Measurements from ENCODE around the gene FMR1NB. TPM values are rescaled to one million over a fixed set of nuclear protein-coding genes. Genes with fewer than 3 reads are reported as not detected.

The FMR1NB gene
- total and polyA plus RNA-seq, 2 of the 8 experiments (the other 6 are each of a cell fraction or from before 2014, with no cell fraction given): not detected

DNA sequence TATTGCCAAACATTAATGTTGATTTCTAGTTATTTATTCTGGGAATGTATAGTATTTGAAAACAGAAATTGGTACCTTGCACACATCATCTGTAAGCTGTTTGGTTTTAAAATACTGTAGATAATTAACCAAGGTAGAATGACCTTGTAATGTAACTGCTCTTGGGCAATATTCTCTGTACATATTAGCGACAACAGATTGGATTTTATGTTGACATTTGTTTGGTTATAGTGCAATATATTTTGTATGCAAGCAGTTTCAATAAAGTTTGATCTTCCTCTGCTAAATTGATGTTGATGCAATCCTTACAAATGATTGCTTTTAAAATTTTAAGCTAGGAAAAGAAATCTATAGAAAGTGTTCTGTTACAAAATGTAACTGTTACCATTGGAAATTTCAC is 30.8 kb upstream of the FMR1NB start:
- POLR2A ChIA-PET (ENCODE audit: partially characterized antibody): no interaction called here

More for the DNA sequence above, 30.8 kb upstream of the FMR1NB start:
- Histone ChIP-seq H3K4me3 (ENCODE audit: extremely low read depth in 1 of 4, insufficient read depth in 2 of 4, low read depth in 3 of 4, low read length in 4 of 4) (no peak overlapping the region), H2BK120ac (replicated peaks; ENCODE audit: low read depth, low read length) (no peak overlapping the region), H2BK15ac (ENCODE audit: low read length) (no peak overlapping the region), H3K27ac (ENCODE audit: low read depth, low read length) (no peak overlapping the region), H3K79me1 (ENCODE audit: low read depth, low read length) (no peaks in the 10 kb centered on the region), H3K18ac (ENCODE audit: extremely low read depth, low read length) (no peak overlapping the region), H3K27me3 (replicated peaks in 1 of 4; ENCODE audit: control insufficient read depth in 3 of 4, extremely low read depth in 1 of 4, insufficient read depth in 3 of 4, low read length in 3 of 4) (no peaks in the 10 kb centered on the region), H3K23ac (ENCODE audit: insufficient read length) (no peak overlapping the region), H4K20me1 (replicated peaks in 1 of 2; ENCODE audit: control insufficient read depth in 1 of 2, insufficient read depth in 2 of 2, low read length in 2 of 2) (no peaks in the 10 kb centered on the region), H3K23me2 (ENCODE audit: low read depth, low read length) (no peaks in the 10 kb centered on the region), H2AK5ac (ENCODE audit: low read depth, low read length) (no peak overlapping the region), H2BK20ac (ENCODE audit: low read length) (no peak overlapping the region), H3K4me2 (ENCODE audit: insufficient read depth in 1 of 2, low read depth in 2 of 2, low read length in 2 of 2) (no peak overlapping the region), H4K91ac (replicated peaks; ENCODE audit: insufficient read length, low read length) (no peak overlapping the region), H3K4me1 (replicated peaks in 1 of 4; ENCODE audit: control insufficient read depth in 3 of 4, insufficient read depth in 4 of 4, low read length in 3 of 4) (no peaks in the 10 kb centered on the region), H2BK12ac (ENCODE audit: low read depth, low read length) (no peak overlapping the region), H3K56ac (replicated peaks; ENCODE audit: insufficient read length, low read depth, low read length) (no peak overlapping the region), H3K9ac (replicated peaks in 1 of 4; ENCODE audit: extremely low read depth in 1 of 4, low read depth in 3 of 4, low read length in 3 of 4) (no peak overlapping the region), H4K8ac (ENCODE audit: extremely low read depth, insufficient read depth, low read length) (no peak overlapping the region), H3K14ac (ENCODE audit: insufficient read length) (no peak overlapping the region), H3K9me3 (ENCODE audit: insufficient read depth in 2 of 2, low read depth in 1 of 2, low read length in 1 of 2) (no peaks in the 10 kb centered on the region), H3K4ac (replicated peaks; ENCODE audit: insufficient read length, low read depth, low read length) (no peak overlapping the region), H4K5ac (ENCODE audit: insufficient read length, low read depth, low read length) (no peak overlapping the region), H2AFZ (ENCODE audit: low read length) (no peak overlapping the region), H2BK5ac (ENCODE audit: low read depth, low read length) (no peak overlapping the region), H3K79me2 (ENCODE audit: control insufficient read depth in 1 of 2, insufficient read depth in 2 of 2, low read length in 2 of 2) (no peaks in the 10 kb centered on the region), H3K36me3 (ENCODE audit: control insufficient read depth in 2 of 4, insufficient read depth in 4 of 4, low read length in 3 of 4) (peaks cover 0 to 29% (median 6%) of the 10 kb centered on the region in 4 experiments; a peak in 5 of 8 replicates)
- CTCF ChIA-PET (ENCODE audit: partially characterized antibody): no interaction called here
- TF ChIP-seq GABPA (IDR thresholded peaks at IDR 0.05; ENCODE audit: borderline replicate concordance, insufficient read depth, low read length) (no peak), RNF2 (IDR thresholded peaks at IDR 0.05; ENCODE audit: borderline replicate concordance, low read depth, low read length, missing control alignments, poor library complexity, severe bottlenecking) (no peak), SUZ12 (IDR thresholded peaks at IDR 0.05; ENCODE audit: low read length) (no peak), SIX5 (IDR thresholded peaks at IDR 0.05; ENCODE audit: low read depth, low read length) (no peak), MAFK (IDR thresholded peaks at IDR 0.05; ENCODE audit: low read depth, low read length) (no peak), BACH1 (IDR thresholded peaks at IDR 0.05; ENCODE audit: low read length) (no peak), SP2 (IDR thresholded peaks at IDR 0.05; ENCODE audit: low read length) (no peak), TEAD4 (IDR thresholded peaks at IDR 0.05; ENCODE audit: low read depth, low read length) (no peak)
- 100% methylated on average over 1 of the region's 1 CpG; no CpG with 5 or more reads in 1 of the 2 experiments for WGBS, 2 experiments (ENCODE audit: extremely low coverage in 1 of 2, insufficient coverage in 1 of 2, insufficient read length in 1 of 2, insufficient replicate concordance in 2 of 2, low coverage in 1 of 2, low lambda C conversion rate in 2 of 2, missing lambda C conversion rate in 1 of 2)
- DNase-seq (ENCODE audit: low read depth in 1 of 2, low spot score in 2 of 2) (no peak), FAIRE-seq (no peak)
